Stimulated activated CD8-positive, alpha-beta memory T cell treated with anti-CD3 and anti-CD28 coated beads, Interleukin-15, amount 100 ng/mL, for 24 hours (primary cell): ENCODE data around the gene TMEM203.

Experiments used
- DNase-seq: peaks from one replicate; pipeline ENCODE4 v3.0.0-alpha.2; 2020; ENCODE audit warnings: low read depth

TMEM203 gene

GRCh38 chr9:137178201-137178938 is 27.1 kb downstream of the TMEM203 start:
- no peak for DNase-seq

DNA sequence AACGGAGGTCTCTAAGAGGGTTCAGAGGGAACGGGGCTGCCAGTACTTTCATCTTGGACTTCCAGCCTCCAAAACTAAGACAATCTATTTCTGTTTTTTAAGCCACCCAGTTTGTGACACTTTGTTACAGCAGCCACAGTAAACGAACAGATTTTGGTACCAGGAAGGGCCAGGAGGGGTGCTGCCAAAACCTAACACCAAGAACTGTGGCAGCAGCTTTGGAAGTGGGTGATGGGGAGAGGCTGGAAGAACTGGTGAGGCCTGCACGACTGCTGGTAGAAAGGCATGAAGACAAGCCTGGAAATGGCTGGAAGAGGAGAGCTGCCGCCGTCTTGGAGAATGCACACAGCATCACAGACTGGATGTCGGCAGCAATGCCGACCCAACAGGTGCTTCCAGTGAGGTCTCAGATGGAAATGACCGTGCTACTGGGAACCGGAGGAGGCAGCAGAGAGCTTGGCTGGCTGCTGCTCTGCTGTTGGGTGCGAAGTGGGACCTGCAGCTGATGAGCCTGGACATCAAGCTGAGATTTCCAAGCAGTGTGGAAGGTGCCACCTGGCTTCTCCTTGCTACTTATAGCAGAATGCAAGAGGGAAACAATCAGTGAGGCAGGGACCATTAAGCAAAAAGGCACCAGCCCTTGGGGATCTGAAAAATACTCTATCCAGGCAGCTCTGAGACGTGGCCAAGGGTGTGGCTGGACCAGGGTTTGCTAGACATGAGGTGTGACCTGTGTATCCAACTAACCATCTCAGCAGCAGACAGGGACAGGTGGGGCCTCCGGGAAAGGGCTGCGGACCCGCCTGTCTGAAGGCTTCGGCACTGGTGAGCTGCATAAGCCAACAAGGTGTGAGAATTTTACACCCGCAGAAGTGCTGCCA is 28.9 kb downstream of the TMEM203 start:
- DNase-seq, result no peak

GRCh38 chr9:137175345-137175961 is 30.0 kb downstream of the TMEM203 start:
- no peak for DNase-seq

DNA sequence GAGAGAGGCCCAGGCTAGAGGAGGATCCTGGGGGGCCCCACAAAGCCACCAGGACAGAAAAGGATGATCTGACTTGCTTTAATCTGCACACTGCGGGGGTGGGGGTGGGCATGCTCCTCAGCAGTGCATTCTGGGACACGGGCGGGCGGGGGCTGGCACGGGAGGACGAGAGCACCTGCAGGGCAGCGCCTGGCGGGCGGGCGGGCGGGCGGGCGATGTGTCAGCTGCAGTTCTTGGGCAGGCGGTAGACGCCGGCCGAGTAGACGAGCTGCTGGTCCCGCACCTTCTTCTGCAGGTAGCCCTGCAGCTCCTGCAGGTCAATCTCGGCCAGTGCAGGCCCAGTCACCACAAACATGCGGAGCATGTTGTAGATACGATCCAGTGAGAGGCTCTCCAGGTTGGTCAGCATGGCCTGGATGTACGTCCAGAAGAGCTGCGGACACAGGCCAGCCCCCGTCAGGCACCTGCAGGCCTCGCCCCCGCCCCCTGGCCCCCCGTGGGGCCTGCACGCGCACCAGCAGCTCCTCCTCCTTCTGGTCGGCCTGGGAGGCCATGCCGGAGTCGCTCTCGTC is 30.6 kb downstream of the TMEM203 start:
- DNase-seq, result no peak

GRCh38 chr9:137173796-137174664 is 31.4 kb downstream of the TMEM203 start:
- no peak for DNase-seq

GRCh38 chr9:137172901-137173795 is 32.3 kb downstream of the TMEM203 start:
- DNase-seq, result no peak

- no peak for DNase-seq
Measured at GRCh38 chr9:137171149-137171900, 34.1 kb downstream of the TMEM203 start.

DNA sequence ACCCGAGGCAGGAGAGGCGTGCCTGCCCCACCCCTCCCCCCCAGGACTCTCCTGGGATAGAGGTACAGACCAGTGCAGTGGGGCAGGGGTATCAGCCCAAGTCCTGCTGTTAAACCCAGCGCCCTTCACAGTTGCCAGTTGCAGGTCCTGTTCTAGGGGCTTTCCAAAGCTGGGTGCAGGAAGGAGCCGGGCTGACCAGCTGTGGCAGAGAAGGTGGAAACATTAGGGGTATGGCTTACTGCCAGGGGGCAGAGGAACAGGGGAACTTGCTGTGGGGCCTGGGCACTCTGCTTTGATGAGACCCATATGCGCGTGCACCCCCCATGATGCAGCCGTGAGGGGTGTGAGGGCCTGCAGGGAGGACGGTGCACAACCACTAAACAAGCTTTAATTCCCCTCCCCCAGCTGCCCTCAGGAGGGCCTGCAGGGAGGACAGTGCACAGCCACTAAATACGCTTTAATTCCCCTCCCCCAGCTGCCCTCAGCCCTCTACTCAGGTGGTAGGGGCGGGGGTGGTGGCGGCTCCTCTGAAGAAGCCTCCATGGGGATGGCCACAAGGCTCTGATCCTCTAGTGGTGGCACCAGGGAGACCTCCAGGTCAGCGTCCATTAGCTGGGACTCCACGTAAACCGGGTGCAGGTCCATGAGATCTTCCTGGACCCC is 34.8 kb downstream of the TMEM203 start:
- DNase-seq, result no peak

DNA sequence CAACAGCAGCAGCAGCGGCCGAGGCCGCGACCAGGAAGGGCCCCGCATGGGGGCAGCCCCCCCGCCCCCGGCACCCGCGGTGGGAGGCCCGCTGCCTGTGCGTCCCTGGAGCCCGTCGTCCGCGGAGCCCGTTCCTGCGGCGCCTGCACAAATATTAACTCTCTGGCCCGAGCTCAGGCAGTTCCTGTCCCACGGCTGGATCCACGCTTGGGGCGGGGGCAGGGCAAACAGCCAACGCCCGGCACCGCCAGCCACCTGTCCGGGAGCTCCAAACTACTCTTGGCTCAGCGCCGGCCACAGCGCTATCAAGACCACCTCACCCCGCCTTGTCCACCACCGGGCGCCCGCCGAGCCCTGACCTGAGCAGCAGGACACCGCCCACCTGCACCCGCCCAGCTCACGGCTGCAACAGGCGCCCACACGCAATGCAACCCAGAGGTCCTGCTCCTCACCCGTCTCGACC is 35.5 kb downstream of the TMEM203 start, which contains the start of gene LRRC26:
Gene LRRC26 (minus strand): TSS at position 156 of the 463 bp plus-strand sequence. CDS start 108 bp downstream, at position 48.
- DNase-seq, result no peak

DNA sequence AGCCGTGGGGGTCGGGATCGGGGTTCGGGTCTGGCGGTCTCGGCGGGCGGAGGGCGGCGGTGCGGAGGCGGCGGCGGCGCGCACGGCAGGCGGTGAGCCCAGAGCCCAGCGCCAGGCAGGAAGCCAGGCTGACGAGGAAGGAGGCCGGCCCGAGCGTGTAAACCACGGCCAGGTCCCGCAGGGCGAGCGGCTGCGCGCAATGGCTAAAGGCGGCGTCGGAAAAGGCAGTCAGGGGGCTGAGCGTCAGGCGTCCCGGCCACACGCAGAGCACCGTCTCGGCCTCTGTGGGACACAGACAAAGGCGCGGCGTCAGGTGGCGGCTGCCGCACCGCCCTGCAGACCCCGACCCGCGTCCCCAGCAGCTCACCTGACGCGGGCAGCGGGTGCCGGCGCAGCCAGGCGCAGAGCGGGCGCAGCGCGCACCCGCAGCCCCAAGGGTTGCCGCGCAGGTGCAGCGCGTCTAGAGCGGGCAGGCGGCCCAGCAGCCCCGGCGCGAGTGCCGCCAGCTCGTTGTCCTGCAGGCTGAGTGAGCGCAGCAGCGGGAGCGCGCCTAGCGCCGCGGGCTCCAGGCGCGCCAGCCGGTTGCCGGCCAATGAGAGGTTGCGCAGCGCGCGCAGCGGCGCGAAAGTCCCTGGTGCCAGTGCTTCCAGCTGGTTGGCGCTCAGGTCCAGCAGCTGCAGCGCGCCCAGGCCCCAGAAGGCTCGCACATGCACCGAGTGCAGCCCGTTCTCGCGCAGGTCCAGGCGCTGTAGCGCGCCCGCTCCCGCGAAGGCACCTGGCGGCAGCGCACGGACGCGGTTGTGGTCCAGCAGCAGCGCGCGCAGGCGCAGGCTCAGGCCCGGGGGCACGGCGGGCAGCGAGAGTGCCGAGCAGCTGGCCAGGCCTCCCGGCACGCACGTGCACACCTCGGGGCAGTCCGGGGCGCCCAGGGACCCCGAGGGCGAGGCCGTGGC is 36.3 kb downstream of the TMEM203 start:
- no peak for DNase-seq

- no peak for DNase-seq
Measured at GRCh38 chr9:137168573-137168903, 36.9 kb downstream of the TMEM203 start.

- DNase-seq, result no peak
Measured at GRCh38 chr9:137167747-137168572, 37.5 kb downstream of the TMEM203 start.

- DNase-seq, result no peak
Measured at GRCh38 chr9:137167277-137167746, 38.1 kb downstream of the TMEM203 start.

- no peak for DNase-seq
Measured at GRCh38 chr9:137166380-137167229, 38.8 kb downstream of the TMEM203 start.

GRCh38 chr9:137165250-137165836 is 40.1 kb downstream of the TMEM203 start:
- DNase-seq, result no peak
